Measurements from ENCODE around the gene PRKCD.

DNA sequence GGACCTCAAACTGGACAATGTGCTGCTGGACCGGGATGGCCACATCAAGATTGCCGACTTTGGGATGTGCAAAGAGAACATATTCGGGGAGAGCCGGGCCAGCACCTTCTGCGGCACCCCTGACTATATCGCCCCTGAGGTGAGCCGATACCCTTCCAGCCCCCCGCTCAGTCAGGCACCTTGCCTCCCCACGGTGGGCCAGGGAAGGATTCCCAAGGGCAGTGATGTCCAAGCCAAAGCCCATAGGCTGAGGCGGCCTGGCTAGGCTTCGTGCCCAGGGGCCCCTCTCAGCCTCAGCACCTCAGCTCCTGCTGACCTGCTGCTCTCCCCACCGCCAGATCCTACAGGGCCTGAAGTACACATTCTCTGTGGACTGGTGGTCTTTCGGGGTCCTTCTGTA is 27.7 kb downstream of the PRKCD start:
- TF ChIP-seq TCF3 (CRISPR knock-in tag; IDR thresholded peaks at IDR 0.05): no peak
- TF ChIP-seq FIP1L1 (IDR thresholded peaks at IDR 0.05; ENCODE audit: low read depth, low read length, poor library complexity, severe bottlenecking): no peak
- TF ChIP-seq, protein P1, sequence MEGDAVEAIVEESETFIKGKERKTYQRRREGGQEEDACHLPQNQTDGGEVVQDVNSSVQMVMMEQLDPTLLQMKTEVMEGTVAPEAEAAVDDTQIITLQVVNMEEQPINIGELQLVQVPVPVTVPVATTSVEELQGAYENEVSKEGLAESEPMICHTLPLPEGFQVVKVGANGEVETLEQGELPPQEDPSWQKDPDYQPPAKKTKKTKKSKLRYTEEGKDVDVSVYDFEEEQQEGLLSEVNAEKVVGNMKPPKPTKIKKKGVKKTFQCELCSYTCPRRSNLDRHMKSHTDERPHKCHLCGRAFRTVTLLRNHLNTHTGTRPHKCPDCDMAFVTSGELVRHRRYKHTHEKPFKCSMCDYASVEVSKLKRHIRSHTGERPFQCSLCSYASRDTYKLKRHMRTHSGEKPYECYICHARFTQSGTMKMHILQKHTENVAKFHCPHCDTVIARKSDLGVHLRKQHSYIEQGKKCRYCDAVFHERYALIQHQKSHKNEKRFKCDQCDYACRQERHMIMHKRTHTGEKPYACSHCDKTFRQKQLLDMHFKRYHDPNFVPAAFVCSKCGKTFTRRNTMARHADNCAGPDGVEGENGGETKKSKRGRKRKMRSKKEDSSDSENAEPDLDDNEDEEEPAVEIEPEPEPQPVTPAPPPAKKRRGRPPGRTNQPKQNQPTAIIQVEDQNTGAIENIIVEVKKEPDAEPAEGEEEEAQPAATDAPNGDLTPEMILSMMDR (IDR thresholded peaks at IDR 0.05 in 2 of 3, conservative IDR thresholded peaks at IDR 0.05 in 1 of 3; ENCODE audit: insufficient read depth in 2 of 3, low read depth in 1 of 3, low read length in 3 of 3): no peak
- TF ChIP-seq, protein P2, sequence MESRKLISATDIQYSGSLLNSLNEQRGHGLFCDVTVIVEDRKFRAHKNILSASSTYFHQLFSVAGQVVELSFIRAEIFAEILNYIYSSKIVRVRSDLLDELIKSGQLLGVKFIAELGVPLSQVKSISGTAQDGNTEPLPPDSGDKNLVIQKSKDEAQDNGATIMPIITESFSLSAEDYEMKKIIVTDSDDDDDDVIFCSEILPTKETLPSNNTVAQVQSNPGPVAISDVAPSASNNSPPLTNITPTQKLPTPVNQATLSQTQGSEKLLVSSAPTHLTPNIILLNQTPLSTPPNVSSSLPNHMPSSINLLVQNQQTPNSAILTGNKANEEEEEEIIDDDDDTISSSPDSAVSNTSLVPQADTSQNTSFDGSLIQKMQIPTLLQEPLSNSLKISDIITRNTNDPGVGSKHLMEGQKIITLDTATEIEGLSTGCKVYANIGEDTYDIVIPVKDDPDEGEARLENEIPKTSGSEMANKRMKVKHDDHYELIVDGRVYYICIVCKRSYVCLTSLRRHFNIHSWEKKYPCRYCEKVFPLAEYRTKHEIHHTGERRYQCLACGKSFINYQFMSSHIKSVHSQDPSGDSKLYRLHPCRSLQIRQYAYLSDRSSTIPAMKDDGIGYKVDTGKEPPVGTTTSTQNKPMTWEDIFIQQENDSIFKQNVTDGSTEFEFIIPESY (CRISPR knock-in tag; IDR thresholded peaks at IDR 0.05): no peak
- TF ChIP-seq EZH2 (IDR thresholded peaks at IDR 0.05; ENCODE audit: borderline replicate concordance, low read depth, low read length): no peak
- no peak for TF ChIP-seq POLR3A (IDR thresholded peaks at IDR 0.05; ENCODE audit: borderline replicate concordance, extremely low read depth, insufficient read depth, insufficient read length)
- no peak for TF ChIP-seq SREBF2 (CRISPR knock-in tag; IDR thresholded peaks at IDR 0.05)
- TF ChIP-seq, protein P3, sequence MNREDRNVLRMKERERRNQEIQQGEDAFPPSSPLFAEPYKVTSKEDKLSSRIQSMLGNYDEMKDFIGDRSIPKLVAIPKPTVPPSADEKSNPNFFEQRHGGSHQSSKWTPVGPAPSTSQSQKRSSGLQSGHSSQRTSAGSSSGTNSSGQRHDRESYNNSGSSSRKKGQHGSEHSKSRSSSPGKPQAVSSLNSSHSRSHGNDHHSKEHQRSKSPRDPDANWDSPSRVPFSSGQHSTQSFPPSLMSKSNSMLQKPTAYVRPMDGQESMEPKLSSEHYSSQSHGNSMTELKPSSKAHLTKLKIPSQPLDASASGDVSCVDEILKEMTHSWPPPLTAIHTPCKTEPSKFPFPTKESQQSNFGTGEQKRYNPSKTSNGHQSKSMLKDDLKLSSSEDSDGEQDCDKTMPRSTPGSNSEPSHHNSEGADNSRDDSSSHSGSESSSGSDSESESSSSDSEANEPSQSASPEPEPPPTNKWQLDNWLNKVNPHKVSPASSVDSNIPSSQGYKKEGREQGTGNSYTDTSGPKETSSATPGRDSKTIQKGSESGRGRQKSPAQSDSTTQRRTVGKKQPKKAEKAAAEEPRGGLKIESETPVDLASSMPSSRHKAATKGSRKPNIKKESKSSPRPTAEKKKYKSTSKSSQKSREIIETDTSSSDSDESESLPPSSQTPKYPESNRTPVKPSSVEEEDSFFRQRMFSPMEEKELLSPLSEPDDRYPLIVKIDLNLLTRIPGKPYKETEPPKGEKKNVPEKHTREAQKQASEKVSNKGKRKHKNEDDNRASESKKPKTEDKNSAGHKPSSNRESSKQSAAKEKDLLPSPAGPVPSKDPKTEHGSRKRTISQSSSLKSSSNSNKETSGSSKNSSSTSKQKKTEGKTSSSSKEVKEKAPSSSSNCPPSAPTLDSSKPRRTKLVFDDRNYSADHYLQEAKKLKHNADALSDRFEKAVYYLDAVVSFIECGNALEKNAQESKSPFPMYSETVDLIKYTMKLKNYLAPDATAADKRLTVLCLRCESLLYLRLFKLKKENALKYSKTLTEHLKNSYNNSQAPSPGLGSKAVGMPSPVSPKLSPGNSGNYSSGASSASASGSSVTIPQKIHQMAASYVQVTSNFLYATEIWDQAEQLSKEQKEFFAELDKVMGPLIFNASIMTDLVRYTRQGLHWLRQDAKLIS (CRISPR knock-in tag; IDR thresholded peaks at IDR 0.05): no peak
- no peak for TF ChIP-seq CHD1 (IDR thresholded peaks at IDR 0.05; ENCODE audit: low read length)
- no peak for TF ChIP-seq TCF7 (IDR thresholded peaks at IDR 0.05; ENCODE audit: borderline replicate concordance)
- TF ChIP-seq POLR2A (conservative IDR thresholded peaks at IDR 0.05): no peak
